C4-2B (cell line): ENCODE measurements around the gene SMIM23.

ENCODE experiments used
- H3K27ac ChIP-seq: fragments of 450-650 bp; 2 replicates; pipeline ENCODE4 v1.5.1; 2017
- ZFX ChIP-seq: fragments of 450-650 bp; IDR thresholded peaks from 2 replicates; pipeline ENCODE4 v1.6.1; 2017
- TF ChIP-seq, protein P1 (sequence below): fragments of 450-650 bp; conservative IDR thresholded peaks from 2 replicates; pipeline ENCODE4 v1.5.1; 2017; ENCODE audit warnings: mild to moderate bottlenecking

Gene SMIM23

DNA sequence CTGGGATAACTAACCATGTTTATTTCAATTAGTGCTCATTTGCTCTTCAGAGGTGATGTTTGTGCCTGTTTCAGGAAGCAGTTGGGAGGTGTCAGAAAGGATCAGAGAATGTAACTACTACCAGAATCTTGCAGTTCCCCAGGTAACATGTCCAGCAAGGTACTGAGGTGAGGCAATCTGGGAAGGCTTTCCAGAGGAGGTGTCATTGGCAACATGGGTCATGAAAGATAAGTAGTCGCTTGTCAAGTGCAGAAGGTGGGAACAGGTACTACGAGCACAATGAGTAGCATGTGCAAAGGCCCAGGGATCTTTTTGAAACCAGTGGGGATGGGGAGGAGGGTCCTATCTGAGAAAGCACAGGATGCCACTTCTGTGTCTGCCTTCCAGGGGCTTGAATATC, 4.8 kb downstream of the SMIM23 start:
- H3K27ac ChIP-seq = no peak overlapping the region
- TF ChIP-seq, protein P1, sequence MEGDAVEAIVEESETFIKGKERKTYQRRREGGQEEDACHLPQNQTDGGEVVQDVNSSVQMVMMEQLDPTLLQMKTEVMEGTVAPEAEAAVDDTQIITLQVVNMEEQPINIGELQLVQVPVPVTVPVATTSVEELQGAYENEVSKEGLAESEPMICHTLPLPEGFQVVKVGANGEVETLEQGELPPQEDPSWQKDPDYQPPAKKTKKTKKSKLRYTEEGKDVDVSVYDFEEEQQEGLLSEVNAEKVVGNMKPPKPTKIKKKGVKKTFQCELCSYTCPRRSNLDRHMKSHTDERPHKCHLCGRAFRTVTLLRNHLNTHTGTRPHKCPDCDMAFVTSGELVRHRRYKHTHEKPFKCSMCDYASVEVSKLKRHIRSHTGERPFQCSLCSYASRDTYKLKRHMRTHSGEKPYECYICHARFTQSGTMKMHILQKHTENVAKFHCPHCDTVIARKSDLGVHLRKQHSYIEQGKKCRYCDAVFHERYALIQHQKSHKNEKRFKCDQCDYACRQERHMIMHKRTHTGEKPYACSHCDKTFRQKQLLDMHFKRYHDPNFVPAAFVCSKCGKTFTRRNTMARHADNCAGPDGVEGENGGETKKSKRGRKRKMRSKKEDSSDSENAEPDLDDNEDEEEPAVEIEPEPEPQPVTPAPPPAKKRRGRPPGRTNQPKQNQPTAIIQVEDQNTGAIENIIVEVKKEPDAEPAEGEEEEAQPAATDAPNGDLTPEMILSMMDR = no peak
- no peak for TF ChIP-seq ZFX

DNA sequence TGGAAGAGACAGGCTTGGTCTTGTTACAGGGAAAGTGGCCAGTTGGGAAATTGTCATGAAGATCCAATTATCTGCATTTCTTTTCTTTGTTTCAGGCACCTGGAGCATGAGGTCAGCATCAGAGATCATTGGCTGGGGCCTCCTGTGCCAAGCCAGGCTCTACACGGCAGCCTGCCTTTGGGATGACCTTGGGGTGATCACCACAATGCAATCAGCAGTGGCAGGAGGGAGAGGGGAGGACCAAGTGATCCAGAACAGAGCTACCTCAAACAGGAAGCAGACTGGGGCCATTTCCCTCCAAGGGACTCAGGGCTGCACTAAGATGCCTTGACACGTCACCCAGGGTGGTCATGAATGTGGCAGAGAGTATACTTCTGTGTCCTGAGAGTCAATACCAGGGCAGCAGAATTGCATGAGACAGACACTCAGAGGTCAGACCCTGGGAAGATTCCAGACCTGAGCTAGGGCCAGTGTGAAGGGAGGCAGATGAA, 8.9 kb downstream of the SMIM23 start:
- H3K27ac ChIP-seq = no peak overlapping the region
- TF ChIP-seq, protein P1 = no peak
- no peak for TF ChIP-seq ZFX

DNA sequence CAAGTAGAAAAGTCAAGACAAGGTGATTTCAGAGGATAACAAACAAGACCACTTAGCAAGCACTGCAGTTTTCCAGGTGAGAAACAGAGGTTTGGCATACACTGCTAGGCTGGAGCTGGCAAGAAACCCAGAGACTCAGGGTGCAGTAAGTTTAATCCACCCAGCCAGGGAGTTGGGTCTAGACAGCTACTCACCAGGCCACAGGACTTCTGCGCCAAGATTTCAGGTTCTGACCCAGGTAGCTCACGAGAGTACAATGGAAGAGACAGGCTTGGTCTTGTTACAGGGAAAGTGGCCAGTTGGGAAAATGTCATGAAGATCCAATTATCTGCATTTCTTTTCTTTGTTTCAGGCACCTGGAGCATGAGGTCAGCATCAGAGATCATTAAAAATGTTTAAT, 9.8 kb downstream of the SMIM23 start:
- no peak overlapping the region for H3K27ac ChIP-seq
- TF ChIP-seq, protein P1 = no peak
- TF ChIP-seq ZFX = no peak

DNA sequence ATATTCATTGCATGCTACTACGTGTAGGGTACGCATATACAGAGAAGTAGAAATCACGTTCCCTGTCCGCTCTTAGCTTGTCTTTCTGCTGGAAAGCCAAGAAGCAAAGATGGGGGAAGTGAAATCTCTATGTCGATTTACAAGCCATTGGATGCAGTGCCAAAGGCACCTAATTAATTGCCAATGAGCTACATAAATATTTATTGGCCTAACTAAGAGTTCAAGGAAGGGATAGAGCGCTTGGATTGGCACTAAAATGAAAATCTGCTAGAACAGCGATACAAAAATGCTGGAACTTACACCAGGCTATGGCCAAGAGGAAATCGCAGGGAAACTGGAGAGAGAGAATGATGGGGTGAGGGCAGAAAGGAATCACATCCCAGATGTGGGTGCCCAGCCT, 10.8 kb downstream of the SMIM23 start:
- TF ChIP-seq ZFX = no peak
- TF ChIP-seq, protein P1 = no peak
- H3K27ac ChIP-seq = no peak overlapping the region

DNA sequence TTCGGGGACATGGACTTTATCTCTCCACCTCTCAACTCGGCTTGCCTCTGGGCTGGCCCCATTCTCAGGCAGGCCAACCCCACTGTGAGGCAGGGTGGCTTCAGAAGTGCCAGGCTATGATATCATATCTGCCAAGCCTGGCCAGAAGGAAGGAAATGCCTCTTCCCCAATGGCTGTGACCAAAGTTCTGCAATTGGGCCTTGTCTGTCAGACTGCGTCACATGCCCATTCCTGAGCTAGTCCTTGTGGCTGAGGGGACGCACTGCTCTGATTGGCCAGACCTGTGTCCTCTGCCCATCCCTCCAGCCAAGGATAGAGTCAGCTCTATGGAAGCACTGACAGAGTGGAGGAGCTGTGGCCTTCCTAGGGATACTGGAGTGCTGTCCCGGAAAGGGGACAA, 11.9 kb downstream of the SMIM23 start:
- TF ChIP-seq ZFX = no peak
- TF ChIP-seq, protein P1 = no peak
- H3K27ac ChIP-seq = no peak overlapping the region

DNA sequence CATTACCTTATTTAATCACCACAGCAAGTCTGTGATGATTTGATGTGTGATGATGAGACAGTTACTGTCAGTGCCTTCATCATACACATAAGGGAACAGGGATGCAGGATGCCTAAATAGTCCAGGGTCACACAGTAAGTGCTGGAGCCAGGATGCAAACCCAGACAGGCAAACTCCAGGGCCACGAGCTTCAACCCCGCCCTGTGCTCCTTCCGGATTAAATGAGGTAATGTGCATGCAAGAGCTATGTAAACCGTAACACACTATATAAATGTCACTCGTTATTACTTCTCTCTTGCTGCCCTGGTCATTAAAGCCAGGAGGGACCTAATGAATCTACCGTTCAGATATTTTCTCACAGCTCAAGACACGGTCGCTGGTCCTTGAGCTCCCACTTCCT, 12.8 kb downstream of the SMIM23 start:
- H3K27ac ChIP-seq = no peak overlapping the region
- TF ChIP-seq ZFX = no peak
- TF ChIP-seq, protein P1 = no peak

DNA sequence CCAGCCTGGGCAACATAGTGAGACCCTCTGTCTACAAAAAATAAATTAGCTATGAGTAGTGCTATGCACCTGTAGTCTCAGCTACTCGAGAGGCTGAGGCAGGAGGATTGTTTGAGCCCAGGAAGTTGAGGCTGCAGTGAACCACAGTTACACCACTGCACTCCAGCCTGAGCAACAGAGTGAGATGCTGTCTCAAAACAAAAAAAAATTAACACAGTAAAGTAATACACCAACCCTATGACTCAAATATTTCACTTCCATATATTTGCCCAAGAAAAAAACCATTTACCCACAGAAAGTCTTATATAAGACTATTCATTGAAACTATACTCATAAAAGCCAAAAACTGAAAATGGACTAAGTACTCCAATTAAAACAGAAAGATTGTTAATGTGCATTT, 16.2 kb downstream of the SMIM23 start:
- no peak for TF ChIP-seq ZFX
- TF ChIP-seq, protein P1 = no peak
- no peak overlapping the region for H3K27ac ChIP-seq
